ENCODE data around the gene TRIM61. TPM values are rescaled to one million over a fixed set of nuclear protein-coding genes. Genes with fewer than 3 reads are reported as not detected.

Gene TRIM61
- total and polyA plus RNA-seq, 4 donors = 0.98 to 1.8 (median 1.3) TPM

GRCh38 chr4:164946810-164947209 lies 30.6 kb downstream of the TRIM61 start:
- Histone ChIP-seq H3K27ac (ENCODE audit: low read depth in 1 of 2, low read length in 1 of 2) (no peak overlapping the region), H3K9me3 (ENCODE audit: control insufficient read depth in 4 of 4, insufficient read depth in 3 of 4, low read length in 3 of 4) (peaks cover 0 to 4% (median 0%) of the 10 kb centered on the region in 4 donors), H3K27me3 (ENCODE audit: control insufficient read depth in 3 of 3, insufficient read depth in 3 of 3, low read length in 2 of 3) (peaks cover 5 to 6% (median 5%) of the 10 kb centered on the region in 3 donors), H3K4me3 (no peak overlapping the region), H3K4me1 (ENCODE audit: control insufficient read depth in 5 of 5, insufficient read depth in 5 of 5, low read length in 5 of 5) (no peaks in the 10 kb centered on the region), H3K36me3 (ENCODE audit: control insufficient read depth in 4 of 4, insufficient read depth in 4 of 4, low read length in 4 of 4) (no peaks in the 10 kb centered on the region), H3K9ac (ENCODE audit: insufficient read depth in 1 of 2, low read length in 2 of 2) (no peak overlapping the region)
- TF ChIP-seq, protein P1, sequence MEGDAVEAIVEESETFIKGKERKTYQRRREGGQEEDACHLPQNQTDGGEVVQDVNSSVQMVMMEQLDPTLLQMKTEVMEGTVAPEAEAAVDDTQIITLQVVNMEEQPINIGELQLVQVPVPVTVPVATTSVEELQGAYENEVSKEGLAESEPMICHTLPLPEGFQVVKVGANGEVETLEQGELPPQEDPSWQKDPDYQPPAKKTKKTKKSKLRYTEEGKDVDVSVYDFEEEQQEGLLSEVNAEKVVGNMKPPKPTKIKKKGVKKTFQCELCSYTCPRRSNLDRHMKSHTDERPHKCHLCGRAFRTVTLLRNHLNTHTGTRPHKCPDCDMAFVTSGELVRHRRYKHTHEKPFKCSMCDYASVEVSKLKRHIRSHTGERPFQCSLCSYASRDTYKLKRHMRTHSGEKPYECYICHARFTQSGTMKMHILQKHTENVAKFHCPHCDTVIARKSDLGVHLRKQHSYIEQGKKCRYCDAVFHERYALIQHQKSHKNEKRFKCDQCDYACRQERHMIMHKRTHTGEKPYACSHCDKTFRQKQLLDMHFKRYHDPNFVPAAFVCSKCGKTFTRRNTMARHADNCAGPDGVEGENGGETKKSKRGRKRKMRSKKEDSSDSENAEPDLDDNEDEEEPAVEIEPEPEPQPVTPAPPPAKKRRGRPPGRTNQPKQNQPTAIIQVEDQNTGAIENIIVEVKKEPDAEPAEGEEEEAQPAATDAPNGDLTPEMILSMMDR (IDR thresholded peaks at IDR 0.05; ENCODE audit: control extremely low read depth, extremely low read depth) = no peak
- ATAC-seq (ENCODE audit: insufficient read depth, low FRiP score) (no peak), DNase-seq (no peak)
- 92 to 95% methylated on average over 5 of the region's 5 CpGs for WGBS, 2 donors

GRCh38 chr4:164945146-164945545 lies 32.3 kb downstream of the TRIM61 start:
- 69 to 84% methylated on average over 5 of the region's 5 CpGs for WGBS, 2 donors
- Histone ChIP-seq H3K36me3 (ENCODE audit: control insufficient read depth in 4 of 4, insufficient read depth in 4 of 4, low read length in 4 of 4) (no peaks in the 10 kb centered on the region), H3K9ac (ENCODE audit: insufficient read depth in 1 of 2, low read length in 2 of 2) (no peak overlapping the region), H3K27ac (ENCODE audit: low read depth in 1 of 2, low read length in 1 of 2) (no peak overlapping the region), H3K4me1 (ENCODE audit: control insufficient read depth in 5 of 5, insufficient read depth in 5 of 5, low read length in 5 of 5) (no peaks in the 10 kb centered on the region), H3K9me3 (ENCODE audit: control insufficient read depth in 4 of 4, insufficient read depth in 3 of 4, low read length in 3 of 4) (peaks cover 0 to 4% (median 0%) of the 10 kb centered on the region in 4 donors), H3K4me3 (no peak overlapping the region), H3K27me3 (ENCODE audit: control insufficient read depth in 3 of 3, insufficient read depth in 3 of 3, low read length in 2 of 3) (peaks cover 0 to 5% (median 2%) of the 10 kb centered on the region in 3 donors)
- TF ChIP-seq, protein P1 (IDR thresholded peaks at IDR 0.05; ENCODE audit: control extremely low read depth, extremely low read depth) = no peak
- ATAC-seq (ENCODE audit: insufficient read depth, low FRiP score) (no peak), DNase-seq (no peak)

DNA sequence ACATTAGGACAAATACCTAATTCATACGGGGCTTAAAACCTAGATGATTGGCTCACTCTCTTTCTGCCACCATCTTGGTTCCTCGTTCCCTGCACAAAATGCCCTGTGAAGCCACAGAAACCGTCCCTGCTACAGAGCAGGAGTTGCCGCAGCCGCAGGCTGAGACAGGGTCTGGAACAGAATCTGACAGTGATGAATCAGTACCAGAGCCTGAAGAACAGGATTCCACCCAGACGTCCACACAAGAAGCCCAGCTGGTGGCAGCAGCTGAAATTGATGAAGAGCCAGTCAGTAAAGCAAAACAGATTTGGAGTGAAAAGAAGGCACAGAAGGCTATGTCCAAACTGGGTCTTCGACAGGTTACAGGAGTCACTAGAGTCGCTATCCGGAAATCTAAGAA lies 34.3 kb downstream of the TRIM61 start:
- Histone ChIP-seq H3K4me1 (ENCODE audit: control insufficient read depth in 5 of 5, insufficient read depth in 5 of 5, low read length in 5 of 5) (no peaks in the 10 kb centered on the region), H3K27me3 (ENCODE audit: control insufficient read depth in 3 of 3, insufficient read depth in 3 of 3, low read length in 2 of 3) (peaks cover 0 to 4% (median 2%) of the 10 kb centered on the region in 3 donors)
- 84 to 89% methylated on average over 9 of the region's 9 CpGs for WGBS, 2 donors

More for the DNA sequence above, 34.3 kb downstream of the TRIM61 start:
- Histone ChIP-seq H3K9ac (ENCODE audit: insufficient read depth in 1 of 2, low read length in 2 of 2) (no peak overlapping the region), H3K27ac (ENCODE audit: low read depth in 1 of 2, low read length in 1 of 2) (no peak overlapping the region), H3K9me3 (ENCODE audit: control insufficient read depth in 4 of 4, insufficient read depth in 3 of 4, low read length in 3 of 4) (peaks cover 0 to 4% (median 0%) of the 10 kb centered on the region in 4 donors), H3K36me3 (ENCODE audit: control insufficient read depth in 4 of 4, insufficient read depth in 4 of 4, low read length in 4 of 4) (no peaks in the 10 kb centered on the region), H3K4me3 (no peak overlapping the region)
- ATAC-seq (ENCODE audit: insufficient read depth, low FRiP score) = no peak
- no peak for DNase-seq
- TF ChIP-seq, protein P1 (IDR thresholded peaks at IDR 0.05; ENCODE audit: control extremely low read depth, extremely low read depth) = no peak
